ENCODE measurements around the gene CRYZL1. TPM values are rescaled to one million over a fixed set of nuclear protein-coding genes. Genes with fewer than 3 reads are reported as not detected.

The CRYZL1 gene
- total RNA-seq, 1 experiment from 2014 or later = 13.5 TPM

GRCh38 chr21:33660406-33660805 is 18.9 kb upstream of the CRYZL1 start:
- Histone ChIP-seq H4K20me1 (ENCODE audit: control insufficient read depth, insufficient read depth, insufficient read length) (no peaks in the 10 kb centered on the region), H3K18ac (ENCODE audit: insufficient read length, low read depth, low read length) (no peak overlapping the region), H4K8ac (replicated peaks; ENCODE audit: insufficient read length, low read depth, low read length) (no peak overlapping the region), H3K4me1 (ENCODE audit: insufficient read depth, low read length) (no peaks in the 10 kb centered on the region), H3K27ac (ENCODE audit: insufficient read length, low read depth, low read length) (no peak overlapping the region), H3K9me3 (ENCODE audit: control insufficient read depth, low read depth, low read length) (no peaks in the 10 kb centered on the region), H2AFZ (ENCODE audit: low read length) (no peak overlapping the region), H3T11ph (ENCODE audit: low read length) (no peak overlapping the region), H3K4me2 (ENCODE audit: insufficient read depth, insufficient read length, low read length) (no peak overlapping the region), H3K23me2 (ENCODE audit: insufficient read length, low read depth, low read length, poor library complexity, severe bottlenecking) (no peaks in the 10 kb centered on the region), H2BK12ac (ENCODE audit: insufficient read length, low read depth, low read length) (no peak overlapping the region), H3K79me2 (ENCODE audit: insufficient read depth, low read length) (peaks cover 38% of the 10 kb centered on the region; the same call in 1 of the 2 replicates), H3K79me1 (ENCODE audit: insufficient read depth, low read depth, low read length, poor library complexity, severe bottlenecking) (peaks cover 5% of the 10 kb centered on the region), H4K91ac (ENCODE audit: insufficient read length, low read depth, low read length) (no peak overlapping the region), H4K5ac (ENCODE audit: insufficient read length, low read depth, low read length) (no peak overlapping the region), H3K14ac (ENCODE audit: insufficient read depth, low read length) (no peak overlapping the region), H2BK5ac (ENCODE audit: insufficient read length, low read length) (no peak overlapping the region), H3K23ac (ENCODE audit: insufficient read length, low read depth, low read length) (no peak overlapping the region), H2AK5ac (ENCODE audit: insufficient read length, low read length) (no peak overlapping the region), H2BK15ac (ENCODE audit: low read depth, low read length) (no peak overlapping the region), H3K56ac (ENCODE audit: insufficient read length, low read depth, low read length) (no peak overlapping the region), H3K4ac (ENCODE audit: low read depth, low read length) (no peak overlapping the region), H3K27me3 (ENCODE audit: insufficient read depth, low read length) (no peaks in the 10 kb centered on the region), H2BK120ac (ENCODE audit: low read depth, low read length, poor library complexity, severe bottlenecking) (no peak overlapping the region), H2BK20ac (ENCODE audit: low read depth, low read length, poor library complexity, severe bottlenecking) (no peak overlapping the region), H3K9ac (ENCODE audit: extremely low read depth, insufficient read length, low read length) (no peak overlapping the region)
- H3K27ac Mint-ChIP-seq = peak overlapping the region in 1 of 3 experiments; percentile 53; a peak in 1 of 7 replicates
- H3K4me1 Mint-ChIP-seq = peaks cover 33 to 45% of the 10 kb centered on the region in 2 experiments
- no peak overlapping the region for H3K4me3 Mint-ChIP-seq
- no CpG with 5 or more reads among the region's 1 CpG for WGBS (ENCODE audit: extremely low coverage, insufficient read length, low lambda C conversion rate)
- DNase-seq = no peak
- H3K9me3 Mint-ChIP-seq = no peaks in the 10 kb centered on the region
- peaks cover 2 to 19% (median 4%) of the 10 kb centered on the region in 3 experiments; a peak in 5 of 7 replicates for H3K36me3 Mint-ChIP-seq (ENCODE audit: insufficient read depth in 1 of 3, low read depth in 3 of 3)
- no peak for TF ChIP-seq CTCF (conservative IDR thresholded peaks at IDR 0.05)
- H3K27me3 Mint-ChIP-seq (ENCODE audit: low read depth) = no peaks in the 10 kb centered on the region
